Measurements from ENCODE around the gene APEX1.
"Not testable (repeated sequence)": the region's sequence is repeated elsewhere in the genome, so short reads cannot be mapped to it uniquely, and the experiment has no call there.

APEX1 gene

GRCh38 chr14:20427231-20428009 is 27.6 kb upstream of the APEX1 start:
- Mint-ChIP-seq H3K27ac (peak overlapping the region; percentile 90), H3K36me3 (ENCODE audit: low read depth) (no peaks in the 10 kb centered on the region), H3K9me3 (no peaks in the 10 kb centered on the region), H3K4me1 (ENCODE audit: low read depth) (peaks cover 34% of the 10 kb centered on the region), H3K27me3 (no peaks in the 10 kb centered on the region), H3K4me3 (peak overlapping the region; percentile 28)
- no peak for DNase-seq

- Mint-ChIP-seq H3K4me3 (peak overlapping the region; percentile 28), H3K9me3 (no peaks in the 10 kb centered on the region), H3K4me1 (ENCODE audit: low read depth) (peaks cover 34% of the 10 kb centered on the region), H3K27ac (peak overlapping the region; percentile 90), H3K27me3 (no peaks in the 10 kb centered on the region), H3K36me3 (ENCODE audit: low read depth) (no peaks in the 10 kb centered on the region)
- DNase-seq = peak; percentile 46
Measured at GRCh38 chr14:20428010-20428365, 27.0 kb upstream of the APEX1 start.

GRCh38 chr14:20428802-20429201 is 26.2 kb upstream of the APEX1 start:
- Mint-ChIP-seq H3K4me3 (peak overlapping the region; percentile 14), H3K27ac (peak overlapping the region; percentile 90), H3K9me3 (no peaks in the 10 kb centered on the region), H3K36me3 (ENCODE audit: low read depth) (no peaks in the 10 kb centered on the region), H3K27me3 (no peaks in the 10 kb centered on the region), H3K4me1 (ENCODE audit: low read depth) (peaks cover 34% of the 10 kb centered on the region)
- DNase-seq = no peak

- Mint-ChIP-seq H3K4me3 (no peak overlapping the region), H3K36me3 (ENCODE audit: low read depth) (no peaks in the 10 kb centered on the region), H3K4me1 (ENCODE audit: low read depth) (peaks cover 34% of the 10 kb centered on the region), H3K9me3 (no peaks in the 10 kb centered on the region), H3K27ac (peak overlapping the region; percentile 73), H3K27me3 (no peaks in the 10 kb centered on the region)
- DNase-seq = peak; percentile 45
Measured at GRCh38 chr14:20429801-20430669, 25.0 kb upstream of the APEX1 start.

GRCh38 chr14:20434701-20435581 is 20.1 kb upstream of the APEX1 start:
- Mint-ChIP-seq H3K4me1 (ENCODE audit: low read depth) (peaks cover 2% of the 10 kb centered on the region), H3K4me3 (no peak overlapping the region), H3K9me3 (no peaks in the 10 kb centered on the region)

GRCh38 chr14:20435582-20436362 is 19.3 kb upstream of the APEX1 start, which contains the start of gene KLHL33:
KLHL33 (minus strand) TSS chr14:20436166; CDS start chr14:20435811, 355 bp downstream.
- Mint-ChIP-seq H3K9me3 (no peaks in the 10 kb centered on the region), H3K4me3 (no peak within 1 kb of the TSS), H3K27ac (no peak within 1 kb of the TSS), H3K4me1 (ENCODE audit: low read depth) (peaks cover 6% of the 10 kb centered on the region), H3K27me3 (no peaks in the 10 kb centered on the region), H3K36me3 (ENCODE audit: low read depth) (no peaks in the 10 kb centered on the region)
- no peak for DNase-seq

More at GRCh38 chr14:20434701-20435581, 20.1 kb upstream of the APEX1 start:
- Mint-ChIP-seq H3K27ac (no peak overlapping the region), H3K36me3 (ENCODE audit: low read depth) (no peaks in the 10 kb centered on the region), H3K27me3 (no peaks in the 10 kb centered on the region)
- DNase-seq = no peak

GRCh38 chr14:20436363-20436755 is 18.7 kb upstream of the APEX1 start:
- no peaks in the 10 kb centered on the region for H3K9me3 Mint-ChIP-seq
- H3K27ac Mint-ChIP-seq = no peak overlapping the region
- no peaks in the 10 kb centered on the region for H3K36me3 Mint-ChIP-seq (ENCODE audit: low read depth)
- DNase-seq = no peak
- peaks cover 12% of the 10 kb centered on the region for H3K4me1 Mint-ChIP-seq (ENCODE audit: low read depth)
- H3K27me3 Mint-ChIP-seq = no peaks in the 10 kb centered on the region
- H3K4me3 Mint-ChIP-seq = no peak overlapping the region

GRCh38 chr14:20438664-20439063 is 16.4 kb upstream of the APEX1 start:
- H3K9me3 Mint-ChIP-seq = no peaks in the 10 kb centered on the region
- H3K4me3 Mint-ChIP-seq = no peak overlapping the region
- H3K36me3 Mint-ChIP-seq (ENCODE audit: low read depth) = peaks cover 9% of the 10 kb centered on the region
- H3K27me3 Mint-ChIP-seq = no peaks in the 10 kb centered on the region
- no peak for DNase-seq
- H3K4me1 Mint-ChIP-seq (ENCODE audit: low read depth) = peaks cover 20% of the 10 kb centered on the region
- no peak overlapping the region for H3K27ac Mint-ChIP-seq

GRCh38 chr14:20440465-20440864 is 14.6 kb upstream of the APEX1 start:
- no peak overlapping the region for H3K4me3 Mint-ChIP-seq
- H3K27ac Mint-ChIP-seq = peak overlapping the region; percentile 77
- H3K36me3 Mint-ChIP-seq (ENCODE audit: low read depth) = peaks cover 9% of the 10 kb centered on the region
- no peaks in the 10 kb centered on the region for H3K9me3 Mint-ChIP-seq
- no peak for DNase-seq
- H3K27me3 Mint-ChIP-seq = no peaks in the 10 kb centered on the region
- peaks cover 20% of the 10 kb centered on the region for H3K4me1 Mint-ChIP-seq (ENCODE audit: low read depth)

GRCh38 chr14:20440882-20441281 is 14.1 kb upstream of the APEX1 start:
- no peaks in the 10 kb centered on the region for H3K27me3 Mint-ChIP-seq
- peaks cover 20% of the 10 kb centered on the region for H3K4me1 Mint-ChIP-seq (ENCODE audit: low read depth)
- H3K4me3 Mint-ChIP-seq = no peak overlapping the region
- DNase-seq = peak; percentile 43
- H3K27ac Mint-ChIP-seq = peak overlapping the region; percentile 77
- no peaks in the 10 kb centered on the region for H3K9me3 Mint-ChIP-seq
- peaks cover 9% of the 10 kb centered on the region for H3K36me3 Mint-ChIP-seq (ENCODE audit: low read depth)

- no peaks in the 10 kb centered on the region for H3K27me3 Mint-ChIP-seq
- no peak overlapping the region for H3K4me3 Mint-ChIP-seq
- H3K9me3 Mint-ChIP-seq = no peaks in the 10 kb centered on the region
- peaks cover 9% of the 10 kb centered on the region for H3K36me3 Mint-ChIP-seq (ENCODE audit: low read depth)
- H3K27ac Mint-ChIP-seq = peak overlapping the region; percentile 77
- no peak for DNase-seq
- peaks cover 20% of the 10 kb centered on the region for H3K4me1 Mint-ChIP-seq (ENCODE audit: low read depth)
Measured at GRCh38 chr14:20441461-20441860, 13.6 kb upstream of the APEX1 start.

- not testable (repeated sequence) for DNase-seq; H3K4me3 Mint-ChIP-seq; H3K36me3 Mint-ChIP-seq (ENCODE audit: low read depth); H3K9me3 Mint-ChIP-seq; H3K27me3 Mint-ChIP-seq; H3K27ac Mint-ChIP-seq
- H3K4me1 Mint-ChIP-seq (ENCODE audit: low read depth) = peaks cover 20% of the 10 kb centered on the region
Measured at GRCh38 chr14:20443650-20444049, 11.4 kb upstream of the APEX1 start.

GRCh38 chr14:20446889-20447288 is 8.1 kb upstream of the APEX1 start:
- Mint-ChIP-seq H3K4me1 (ENCODE audit: low read depth) (peaks cover 5% of the 10 kb centered on the region), H3K27ac (peak overlapping the region; percentile 44), H3K36me3 (ENCODE audit: low read depth) (peaks cover 18% of the 10 kb centered on the region), H3K4me3 (no peak overlapping the region), H3K27me3 (no peaks in the 10 kb centered on the region), H3K9me3 (no peaks in the 10 kb centered on the region)
- DNase-seq = no peak
